GM18508 (cell line): ENCODE data around the gene BNC2.

ENCODE experiments used
- ATAC-seq: cut with Tn5 transposase; IDR thresholded peaks from one replicate; pipeline ENCODE4 v1.9.1; 2021; ENCODE audit warnings: moderate number of reproducible peaks; ENCODE audit not compliant: insufficient read depth, unreplicated experiment

The BNC2 gene

GRCh38 chr9:16769291-16769690, 101.2 kb downstream of the BNC2 start:
- no peak for ATAC-seq

- ATAC-seq: no peak
These were observed 101.7 kb downstream of the BNC2 start for GRCh38 chr9:16768816-16769215.

GRCh38 chr9:16767366-16767765, 103.1 kb downstream of the BNC2 start:
- no peak for ATAC-seq

- no peak for ATAC-seq
These were observed 106.5 kb downstream of the BNC2 start for GRCh38 chr9:16763946-16764345.

- ATAC-seq: no peak
These were observed 114.9 kb downstream of the BNC2 start for GRCh38 chr9:16755467-16756160.

GRCh38 chr9:16754662-16755061, 115.8 kb downstream of the BNC2 start:
- ATAC-seq: no peak

GRCh38 chr9:16753256-16753655, 117.2 kb downstream of the BNC2 start:
- no peak for ATAC-seq

GRCh38 chr9:16752601-16753000, 117.9 kb downstream of the BNC2 start:
- ATAC-seq: no peak

- no peak for ATAC-seq
These were observed 119.9 kb downstream of the BNC2 start for GRCh38 chr9:16750553-16750952.

- no peak for ATAC-seq
These were observed 125.1 kb downstream of the BNC2 start for GRCh38 chr9:16745359-16745758.

GRCh38 chr9:16744394-16744793, 126.1 kb downstream of the BNC2 start:
- no peak for ATAC-seq

- no peak for ATAC-seq
These were observed 127.1 kb downstream of the BNC2 start for GRCh38 chr9:16743375-16743774.

GRCh38 chr9:16735001-16735400, 135.5 kb downstream of the BNC2 start:
- ATAC-seq: no peak

- ATAC-seq: no peak
These were observed 137.9 kb downstream of the BNC2 start for GRCh38 chr9:16732546-16732945.

GRCh38 chr9:16730162-16730561, 140.3 kb downstream of the BNC2 start:
- no peak for ATAC-seq

GRCh38 chr9:16729651-16730050, 140.8 kb downstream of the BNC2 start:
- ATAC-seq: no peak

GRCh38 chr9:16728137-16728508, 142.3 kb downstream of the BNC2 start:
- ATAC-seq: no peak

- no peak for ATAC-seq
These were observed 142.9 kb downstream of the BNC2 start for GRCh38 chr9:16727452-16728136.

- ATAC-seq: no peak
These were observed 143.6 kb downstream of the BNC2 start for GRCh38 chr9:16726718-16727451.

GRCh38 chr9:16726029-16726428, 144.4 kb downstream of the BNC2 start:
- no peak for ATAC-seq

GRCh38 chr9:16725066-16725465, 145.4 kb downstream of the BNC2 start:
- no peak for ATAC-seq
